GM12878 (cell line): ENCODE results near the gene ADGRB2. TPM values are rescaled to one million over a fixed set of nuclear protein-coding genes. Genes with fewer than 3 reads are reported as not detected.

Experiments
- ATAC-seq: fragments of 200-7000 bp; cut with Tn5 transposase; 3 replicates; pipeline ENCODE4 v1.9.1; 2020; ENCODE audit warnings: mild to moderate bottlenecking, moderate library complexity
- BruUV-seq: library from RNA; stranded (reverse); fragments of 400-500 nt; replicated peaks from 2 replicates; lab custom pipeline; 2021; lab: Mats Ljungman, UMichigan
- CTCF ChIA-PET: fragments of 300-600 bp; sonication (Branson Sonifier 250); formaldehyde crosslinking; extraction: SDS; loops from one replicate; lab custom pipeline; 2021; ENCODE audit warnings: inconsistent platforms; lab: Yijun Ruan, JAX
- POLR2A ChIA-PET: fragments of 350-600 bp; formaldehyde crosslinking; extraction: SDS; loops from one replicate; lab custom pipeline; 2021; ENCODE audit warnings: inconsistent platforms; lab: Charles Lee
- RAD21 ChIA-PET: fragments of 300-600 bp; sonication (Branson Sonifier 250); formaldehyde crosslinking; loops from one replicate; lab custom pipeline; 2023; ENCODE audit warnings: antibody characterized with exemption; ENCODE audit not compliant: unreplicated experiment; lab: Charles Lee
- SMC1A ChIA-PET: fragments of 300-600 bp; sonication (Branson Sonifier 250); formaldehyde crosslinking; loops from one replicate; lab custom pipeline; 2023; ENCODE audit not compliant: unreplicated experiment, uncharacterized antibody; lab: Charles Lee
- DNase-seq: peaks from one replicate; pipeline ENCODE4 v3.0.0-alpha.2; 2011; ENCODE audit warnings: low read depth, low spot score
- FAIRE-seq: peaks from 3 replicates; lab custom pipeline; 2011; peaks lifted over from hg19 to GRCh38; lab: Jason Lieb, UNC
- H2AFZ ChIP-seq: 2 replicates; pipeline ENCODE4 v1.6.0; 2011; ENCODE audit warnings: low read depth, low read length, control low read depth; ENCODE audit not compliant: control insufficient read depth
- H3K27ac ChIP-seq: 2 replicates; pipeline ENCODE4 v1.5.1; 2011; ENCODE audit warnings: control low read depth; ENCODE audit not compliant: control insufficient read depth, insufficient read depth
- H3K27me3 ChIP-seq, 2 experiments: replicated peaks in 1 of 2; 2 replicates each; pipeline versions ENCODE4 v1.6.0 to v1.6.1; 2011; ENCODE audit warnings: low read length in 1 of 2; ENCODE audit not compliant: control insufficient read depth in 2 of 2, insufficient read depth in 2 of 2
- H3K36me3 ChIP-seq, 2 experiments: 2 replicates each; pipeline ENCODE4 v1.5.1; 2011; ENCODE audit warnings: low read length in 1 of 2; ENCODE audit not compliant: control insufficient read depth in 2 of 2, insufficient read depth in 2 of 2
- H3K4me1 ChIP-seq: 2 replicates; pipeline ENCODE4 v1.6.1; 2011; ENCODE audit warnings: mild to moderate bottlenecking, low read length, moderate library complexity, mixed read lengths; ENCODE audit not compliant: control insufficient read depth, insufficient read depth
- H3K4me2 ChIP-seq: 2 replicates; pipeline ENCODE4 v1.6.0; 2011; ENCODE audit warnings: control low read depth; ENCODE audit not compliant: control insufficient read depth, insufficient read depth
- H3K4me3 ChIP-seq: fragments of 200-600 bp; sonication (generic); 2 replicates; pipeline ENCODE4 v1.5.1; 2016
- H3K79me2 ChIP-seq: 2 replicates; pipeline ENCODE4 v1.6.0; 2011; ENCODE audit warnings: low read length; ENCODE audit not compliant: control insufficient read depth, insufficient read depth
- H3K9ac ChIP-seq: 2 replicates; pipeline ENCODE4 v1.8.0; 2011; ENCODE audit warnings: low read length, control low read depth, mixed read lengths; ENCODE audit not compliant: control insufficient read depth, insufficient read depth
- H3K9me3 ChIP-seq: replicated peaks from 3 replicates; pipeline ENCODE4 v1.5.1; 2011; ENCODE audit warnings: mild to moderate bottlenecking, low read length; ENCODE audit not compliant: control insufficient read depth, insufficient read depth
- H4K20me1 ChIP-seq: 2 replicates; pipeline ENCODE4 v1.6.0; 2011; ENCODE audit not compliant: control insufficient read depth, insufficient read depth
- CEBPB ChIP-seq, 2 experiments: fragments of 150-350 bp in 1 of 2; IDR thresholded peaks; 2 replicates each; pipeline ENCODE4 v1.6.1; 2012 to 2014; ENCODE audit warnings: low read depth in 2 of 2, low read length in 2 of 2, borderline replicate concordance in 1 of 2, inconsistent platforms in 1 of 2
- EED ChIP-seq: sonication (generic); IDR thresholded peaks from 2 replicates; pipeline ENCODE4 v1.6.1; 2016; ENCODE audit warnings: antibody characterized with exemption, low read depth
- HDAC2 ChIP-seq: fragments of 200-600 bp; sonication (generic); IDR thresholded peaks from 2 replicates; pipeline ENCODE4 v1.6.1; 2017
- HDAC6 ChIP-seq: fragments of 200-600 bp; sonication (generic); IDR thresholded peaks from one replicate; pipeline ENCODE4 v1.8.0; 2017; ENCODE audit warnings: antibody characterized with exemption; ENCODE audit not compliant: unreplicated experiment
- JUNB ChIP-seq: IDR thresholded peaks from 2 replicates; pipeline ENCODE4 v1.6.1; 2016; ENCODE audit warnings: antibody characterized with exemption, mild to moderate bottlenecking
- NR2F1 ChIP-seq: fragments of 450-650 bp; conservative IDR thresholded peaks from 2 replicates; pipeline ENCODE4 v1.6.1; 2017; ENCODE audit warnings: mild to moderate bottlenecking
- PAX5 ChIP-seq: IDR thresholded peaks from 2 replicates; pipeline ENCODE4 v1.6.1; 2011; ENCODE audit warnings: low read depth, low read length, borderline replicate concordance
- PML ChIP-seq: IDR thresholded peaks from 2 replicates; pipeline ENCODE4 v1.6.1; 2012; ENCODE audit warnings: low read length, inconsistent platforms
- RB1 ChIP-seq: fragments of 450-650 bp; formaldehyde crosslinking; IDR thresholded peaks from 2 replicates; pipeline ENCODE4 v1.6.1; 2017; ENCODE audit warnings: mild to moderate bottlenecking, borderline replicate concordance
- SIX5 ChIP-seq: IDR thresholded peaks from 2 replicates; pipeline ENCODE4 v1.6.1; 2011; ENCODE audit warnings: mild to moderate bottlenecking, low read depth, low read length, moderate library complexity; ENCODE audit not compliant: severe bottlenecking
- SMAD1 ChIP-seq: fragments of 450-650 bp; IDR thresholded peaks from 2 replicates; pipeline ENCODE4 v1.6.1; 2018; ENCODE audit warnings: mild to moderate bottlenecking, low read depth; ENCODE audit not compliant: partially characterized antibody
- SMARCA5 ChIP-seq: fragments of 450-650 bp; IDR thresholded peaks from 2 replicates; pipeline ENCODE4 v1.6.1; 2017; ENCODE audit warnings: mild to moderate bottlenecking
- STAT3 ChIP-seq: IDR thresholded peaks from 2 replicates; pipeline ENCODE4 v1.6.1; 2011; ENCODE audit warnings: low read depth, low read length, improper control_type of control experiment
- WGBS: methylation state at CpG from one replicate; pipeline ENCODE4 v1.1.6; 2016; ENCODE audit warnings: low lambda C conversion rate; ENCODE audit not compliant: insufficient replicate concordance, insufficient coverage; ENCODE audit errors: missing lambda C conversion rate; 5-methylcytosine and 5-hydroxymethylcytosine counted together
- in situ Hi-C: fragments of 300-500 bp; cut with MboI; formaldehyde crosslinking; loops from 9 replicates; pipeline ENCODE4 v1.14.3; 2018; ENCODE audit warnings: mixed read lengths
- intact Hi-C: fragments of 100-400 bp; cut with micrococcal nuclease; formaldehyde crosslinking; loops from one replicate; pipeline ENCODE4 v1.14.2; 2022; ENCODE audit not compliant: unreplicated experiment
- polyA plus RNA-seq, 11 experiments: library from polyadenylated mRNA; depleted of rRNA in 4 of 11; unstranded in 6 of 11; stranded (reverse) in 5 of 11; fragments of >200 nt; fragmentation: Nextera tagmentation in 4 of 11; fragmentation: Illumina TruSeq in 1 of 11; extraction: Ambion mirVana in 4 of 11; extraction: Trizol in 1 of 11; gene quantifications; 1 replicate in 1 of 11; 2 replicates in 10 of 11; pipeline versions ENCODE4 v1.2.1 to v1.2.3, GENCODE V29; 2011 to 2016; ENCODE audit warnings: inconsistent platforms in 2 of 11, missing spikeins in 2 of 11, low read depth in 1 of 11
- total RNA-seq, 4 experiments: library from RNA; depleted of rRNA in 3 of 4; stranded (reverse); fragments of >200 nt in 3 of 4; fragmentation: Illumina TruSeq in 1 of 4; extraction: Trizol in 1 of 4; gene quantifications; 2 replicates each; pipeline versions ENCODE4 v1.2.1 to v1.2.3, GENCODE V29; 2013 to 2021
- TF ChIP-seq, protein P1 (sequence below): fragments of 450-650 bp; conservative IDR thresholded peaks from 2 replicates; pipeline ENCODE4 v1.6.1; 2017; ENCODE audit warnings: mild to moderate bottlenecking, moderate library complexity
- TF ChIP-seq, protein P2 (sequence below): fragments of 450-650 bp; IDR thresholded peaks from 2 replicates; pipeline ENCODE4 v1.6.1; 2017; ENCODE audit warnings: antibody characterized with exemption, mild to moderate bottlenecking, moderate library complexity
- TF ChIP-seq, protein P3 (sequence below), 3 experiments: IDR thresholded peaks in 2 of 3; conservative IDR thresholded peaks in 1 of 3; 2 replicates each; pipeline ENCODE4 v1.5.1; 2011; ENCODE audit warnings: low read depth in 3 of 3, low read length in 3 of 3, mild to moderate bottlenecking in 3 of 3, control low read depth in 2 of 3, moderate library complexity in 2 of 3, inconsistent platforms in 1 of 3, mixed read lengths in 1 of 3; ENCODE audit not compliant: control insufficient read depth in 2 of 3, insufficient read depth in 1 of 3; ENCODE audit errors: extremely low read depth in 1 of 3

The ADGRB2 gene
- total and polyA plus RNA-seq, 10 of the 15 experiments (the other 5 are each of a cell fraction or from before 2014, with no cell fraction given), result 0.11 to 0.33 (median 0.18) TPM; not detected in 4

DNA sequence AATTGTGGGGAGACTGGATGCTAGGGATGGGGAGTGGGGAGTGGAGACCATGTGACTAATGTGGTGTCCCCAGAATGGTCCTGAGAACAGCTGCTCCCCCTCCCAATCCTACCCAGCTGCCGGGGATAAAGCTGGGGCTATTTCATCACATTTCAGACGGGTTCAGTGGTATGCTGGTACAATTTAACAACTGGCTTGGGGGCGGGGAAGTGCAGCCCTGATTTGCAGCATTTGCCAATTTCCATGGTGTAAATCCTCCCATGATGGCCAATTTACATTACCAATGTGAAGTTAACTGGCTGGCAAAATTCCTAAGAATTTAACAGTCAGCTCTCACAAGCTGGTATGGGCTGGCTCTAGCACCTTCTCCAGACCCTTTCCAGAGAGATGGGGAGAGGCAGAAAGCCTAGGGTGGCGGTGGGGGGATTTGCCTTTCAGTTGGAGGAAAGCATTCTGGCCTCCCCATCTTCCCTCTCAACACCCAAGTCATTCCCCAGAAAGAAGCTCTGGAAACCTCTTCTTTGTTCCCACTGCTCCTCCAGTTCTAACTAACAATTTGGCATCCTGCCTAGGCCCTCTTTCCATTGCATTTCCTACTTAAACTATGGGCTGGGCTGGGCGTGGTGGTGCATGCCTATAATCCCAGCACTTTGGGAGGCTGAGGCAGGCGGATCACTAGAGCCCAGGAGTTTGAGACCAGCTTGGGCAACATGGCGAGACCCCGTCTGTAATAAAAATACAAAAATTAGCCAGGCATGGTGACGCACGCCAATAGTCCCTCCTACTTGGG lies 11.3 kb upstream of the ADGRB2 start:
- 37% methylated on average over 10 of the region's 10 CpGs for WGBS
- no peak for DNase-seq
- in situ Hi-C loops, result no loop called here

More for the DNA sequence above, 11.3 kb upstream of the ADGRB2 start:
- SMC1A ChIA-PET, result no interaction called here
- POLR2A ChIA-PET, result no interaction called here
- Histone ChIP-seq H3K4me2 (no peak overlapping the region), H3K9ac (no peak overlapping the region), H3K9me3 (no peaks in the 10 kb centered on the region), H3K4me3 (no peak overlapping the region), H3K36me3 (no peaks in the 10 kb centered on the region), H2AFZ (no peak overlapping the region), H3K79me2 (no peaks in the 10 kb centered on the region), H4K20me1 (no peaks in the 10 kb centered on the region; the same call in 1 of the 2 replicates), H3K27ac (no peak overlapping the region), H3K27me3 (peaks cover 19 to 34% of the 10 kb centered on the region in 2 experiments), H3K4me1 (peaks cover 6% of the 10 kb centered on the region)
- no peak for FAIRE-seq
- no TSS peak for BruUV-seq
- no peak for TF ChIP-seq PML
- no peak for TF ChIP-seq NR2F1
- no peak for TF ChIP-seq PAX5
- TF ChIP-seq, protein P1, sequence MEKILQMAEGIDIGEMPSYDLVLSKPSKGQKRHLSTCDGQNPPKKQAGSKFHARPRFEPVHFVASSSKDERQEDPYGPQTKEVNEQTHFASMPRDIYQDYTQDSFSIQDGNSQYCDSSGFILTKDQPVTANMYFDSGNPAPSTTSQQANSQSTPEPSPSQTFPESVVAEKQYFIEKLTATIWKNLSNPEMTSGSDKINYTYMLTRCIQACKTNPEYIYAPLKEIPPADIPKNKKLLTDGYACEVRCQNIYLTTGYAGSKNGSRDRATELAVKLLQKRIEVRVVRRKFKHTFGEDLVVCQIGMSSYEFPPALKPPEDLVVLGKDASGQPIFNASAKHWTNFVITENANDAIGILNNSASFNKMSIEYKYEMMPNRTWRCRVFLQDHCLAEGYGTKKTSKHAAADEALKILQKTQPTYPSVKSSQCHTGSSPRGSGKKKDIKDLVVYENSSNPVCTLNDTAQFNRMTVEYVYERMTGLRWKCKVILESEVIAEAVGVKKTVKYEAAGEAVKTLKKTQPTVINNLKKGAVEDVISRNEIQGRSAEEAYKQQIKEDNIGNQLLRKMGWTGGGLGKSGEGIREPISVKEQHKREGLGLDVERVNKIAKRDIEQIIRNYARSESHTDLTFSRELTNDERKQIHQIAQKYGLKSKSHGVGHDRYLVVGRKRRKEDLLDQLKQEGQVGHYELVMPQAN, result no peak
- no peak for TF ChIP-seq CEBPB (IDR thresholded peaks at IDR 0.05; ENCODE audit: borderline replicate concordance in 1 of 2, low read depth in 2 of 2, low read length in 2 of 2)
- TF ChIP-seq, protein P2, sequence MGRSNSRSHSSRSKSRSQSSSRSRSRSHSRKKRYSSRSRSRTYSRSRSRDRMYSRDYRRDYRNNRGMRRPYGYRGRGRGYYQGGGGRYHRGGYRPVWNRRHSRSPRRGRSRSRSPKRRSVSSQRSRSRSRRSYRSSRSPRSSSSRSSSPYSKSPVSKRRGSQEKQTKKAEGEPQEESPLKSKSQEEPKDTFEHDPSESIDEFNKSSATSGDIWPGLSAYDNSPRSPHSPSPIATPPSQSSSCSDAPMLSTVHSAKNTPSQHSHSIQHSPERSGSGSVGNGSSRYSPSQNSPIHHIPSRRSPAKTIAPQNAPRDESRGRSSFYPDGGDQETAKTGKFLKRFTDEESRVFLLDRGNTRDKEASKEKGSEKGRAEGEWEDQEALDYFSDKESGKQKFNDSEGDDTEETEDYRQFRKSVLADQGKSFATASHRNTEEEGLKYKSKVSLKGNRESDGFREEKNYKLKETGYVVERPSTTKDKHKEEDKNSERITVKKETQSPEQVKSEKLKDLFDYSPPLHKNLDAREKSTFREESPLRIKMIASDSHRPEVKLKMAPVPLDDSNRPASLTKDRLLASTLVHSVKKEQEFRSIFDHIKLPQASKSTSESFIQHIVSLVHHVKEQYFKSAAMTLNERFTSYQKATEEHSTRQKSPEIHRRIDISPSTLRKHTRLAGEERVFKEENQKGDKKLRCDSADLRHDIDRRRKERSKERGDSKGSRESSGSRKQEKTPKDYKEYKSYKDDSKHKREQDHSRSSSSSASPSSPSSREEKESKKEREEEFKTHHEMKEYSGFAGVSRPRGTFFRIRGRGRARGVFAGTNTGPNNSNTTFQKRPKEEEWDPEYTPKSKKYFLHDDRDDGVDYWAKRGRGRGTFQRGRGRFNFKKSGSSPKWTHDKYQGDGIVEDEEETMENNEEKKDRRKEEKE, result no peak
- no peak for TF ChIP-seq JUNB
- TF ChIP-seq RB1, result no peak
- no peak for TF ChIP-seq SMARCA5
- TF ChIP-seq HDAC6, result no peak
- TF ChIP-seq HDAC2, result no peak
- no peak for TF ChIP-seq STAT3
- TF ChIP-seq SMAD1, result no peak
- TF ChIP-seq EED, result no peak
- TF ChIP-seq, protein P3, sequence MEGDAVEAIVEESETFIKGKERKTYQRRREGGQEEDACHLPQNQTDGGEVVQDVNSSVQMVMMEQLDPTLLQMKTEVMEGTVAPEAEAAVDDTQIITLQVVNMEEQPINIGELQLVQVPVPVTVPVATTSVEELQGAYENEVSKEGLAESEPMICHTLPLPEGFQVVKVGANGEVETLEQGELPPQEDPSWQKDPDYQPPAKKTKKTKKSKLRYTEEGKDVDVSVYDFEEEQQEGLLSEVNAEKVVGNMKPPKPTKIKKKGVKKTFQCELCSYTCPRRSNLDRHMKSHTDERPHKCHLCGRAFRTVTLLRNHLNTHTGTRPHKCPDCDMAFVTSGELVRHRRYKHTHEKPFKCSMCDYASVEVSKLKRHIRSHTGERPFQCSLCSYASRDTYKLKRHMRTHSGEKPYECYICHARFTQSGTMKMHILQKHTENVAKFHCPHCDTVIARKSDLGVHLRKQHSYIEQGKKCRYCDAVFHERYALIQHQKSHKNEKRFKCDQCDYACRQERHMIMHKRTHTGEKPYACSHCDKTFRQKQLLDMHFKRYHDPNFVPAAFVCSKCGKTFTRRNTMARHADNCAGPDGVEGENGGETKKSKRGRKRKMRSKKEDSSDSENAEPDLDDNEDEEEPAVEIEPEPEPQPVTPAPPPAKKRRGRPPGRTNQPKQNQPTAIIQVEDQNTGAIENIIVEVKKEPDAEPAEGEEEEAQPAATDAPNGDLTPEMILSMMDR (IDR thresholded peaks at IDR 0.05 in 2 of 3, conservative IDR thresholded peaks at IDR 0.05 in 1 of 3; ENCODE audit: control insufficient read depth in 2 of 3, extremely low read depth in 1 of 3, insufficient read depth in 1 of 3, low read depth in 3 of 3, low read length in 3 of 3), result no peak
- TF ChIP-seq SIX5, result no peak
- no peak for ATAC-seq
- RAD21 ChIA-PET, result no interaction called here
- intact Hi-C loops, result no loop called here
- CTCF ChIA-PET, result interaction anchor here (1.7 kb wide), 1 partner anchor 30 kb away, joined by 8 read pairs; no protein-coding TSS in a partner anchor
